C4-2B (cell line): ENCODE data around the gene DGKI.

Experiments used
- H3K27ac ChIP-seq: fragments of 450-650 bp; 2 replicates; pipeline ENCODE4 v1.5.1; 2017
- ZFX ChIP-seq: fragments of 450-650 bp; IDR thresholded peaks from 2 replicates; pipeline ENCODE4 v1.6.1; 2017
- TF ChIP-seq, protein P1 (sequence below): fragments of 450-650 bp; conservative IDR thresholded peaks from 2 replicates; pipeline ENCODE4 v1.5.1; 2017; ENCODE audit warnings: mild to moderate bottlenecking

DGKI gene

DNA sequence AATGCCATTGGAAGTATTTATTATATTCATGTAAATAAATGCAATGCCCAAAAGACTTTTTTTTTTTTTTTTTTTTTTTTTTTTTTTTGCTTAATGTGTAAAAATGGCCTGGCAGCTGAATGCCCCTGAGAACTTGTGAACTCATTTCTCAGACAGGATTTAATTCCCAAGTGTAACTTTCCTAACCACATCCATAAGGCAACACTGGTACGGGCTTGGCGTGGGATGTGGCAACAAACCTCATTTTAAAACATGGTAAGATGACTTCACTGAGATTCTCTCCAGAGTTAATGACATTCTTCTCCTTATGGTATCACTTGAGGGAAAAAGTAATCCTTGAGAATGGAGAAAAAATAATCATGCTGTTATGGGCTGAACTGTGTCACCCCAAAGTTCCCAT lies 150.4 kb downstream of the DGKI start:
- H3K27ac ChIP-seq, result no peak overlapping the region
- no peak for TF ChIP-seq ZFX
- TF ChIP-seq, protein P1, sequence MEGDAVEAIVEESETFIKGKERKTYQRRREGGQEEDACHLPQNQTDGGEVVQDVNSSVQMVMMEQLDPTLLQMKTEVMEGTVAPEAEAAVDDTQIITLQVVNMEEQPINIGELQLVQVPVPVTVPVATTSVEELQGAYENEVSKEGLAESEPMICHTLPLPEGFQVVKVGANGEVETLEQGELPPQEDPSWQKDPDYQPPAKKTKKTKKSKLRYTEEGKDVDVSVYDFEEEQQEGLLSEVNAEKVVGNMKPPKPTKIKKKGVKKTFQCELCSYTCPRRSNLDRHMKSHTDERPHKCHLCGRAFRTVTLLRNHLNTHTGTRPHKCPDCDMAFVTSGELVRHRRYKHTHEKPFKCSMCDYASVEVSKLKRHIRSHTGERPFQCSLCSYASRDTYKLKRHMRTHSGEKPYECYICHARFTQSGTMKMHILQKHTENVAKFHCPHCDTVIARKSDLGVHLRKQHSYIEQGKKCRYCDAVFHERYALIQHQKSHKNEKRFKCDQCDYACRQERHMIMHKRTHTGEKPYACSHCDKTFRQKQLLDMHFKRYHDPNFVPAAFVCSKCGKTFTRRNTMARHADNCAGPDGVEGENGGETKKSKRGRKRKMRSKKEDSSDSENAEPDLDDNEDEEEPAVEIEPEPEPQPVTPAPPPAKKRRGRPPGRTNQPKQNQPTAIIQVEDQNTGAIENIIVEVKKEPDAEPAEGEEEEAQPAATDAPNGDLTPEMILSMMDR, result no peak

- TF ChIP-seq, protein P1, result no peak
- TF ChIP-seq ZFX, result no peak
- H3K27ac ChIP-seq, result no peak overlapping the region
These were observed 150.8 kb downstream of the DGKI start for GRCh38 chr7:137695942-137696341.

DNA sequence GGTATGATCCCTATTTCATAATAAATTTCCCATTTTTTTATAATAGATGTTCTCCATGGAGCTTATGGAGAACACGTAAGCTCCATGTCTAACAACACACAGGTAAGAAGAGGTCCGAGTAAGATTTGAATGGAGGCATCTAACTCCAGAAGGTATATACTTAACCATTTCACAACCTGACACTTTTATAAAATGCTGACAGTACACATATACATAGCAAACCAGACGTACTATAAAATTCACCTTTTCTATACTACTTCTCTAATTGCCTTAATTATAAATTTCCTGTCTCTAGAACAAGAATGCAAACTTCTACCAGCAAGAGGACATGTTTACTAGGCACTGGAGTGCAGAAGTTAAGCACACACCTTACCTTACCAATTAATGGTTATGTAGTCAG lies 151.3 kb downstream of the DGKI start:
- no peak for TF ChIP-seq ZFX
- TF ChIP-seq, protein P1, result no peak
- no peak overlapping the region for H3K27ac ChIP-seq

DNA sequence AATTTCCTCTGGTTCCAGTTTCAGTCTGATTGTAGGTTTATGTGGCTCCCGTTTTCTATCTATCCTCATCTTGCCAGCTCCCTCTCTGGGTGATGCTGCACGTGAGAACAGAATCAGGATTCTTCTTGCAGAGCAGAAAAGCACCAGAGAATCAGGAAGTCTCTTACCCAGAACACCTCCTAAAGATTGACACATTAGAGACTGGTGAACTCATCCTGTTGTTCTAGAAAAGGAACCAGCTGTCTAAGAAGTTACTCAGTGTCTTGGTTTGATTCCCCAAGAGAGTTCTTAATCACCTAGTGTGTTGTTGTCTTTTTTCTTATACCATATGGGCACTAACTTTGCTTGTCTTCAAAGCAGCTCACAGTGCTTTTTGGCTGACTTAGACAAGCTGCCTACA lies 152.4 kb downstream of the DGKI start:
- H3K27ac ChIP-seq, result no peak overlapping the region
- TF ChIP-seq, protein P1, result no peak
- no peak for TF ChIP-seq ZFX

DNA sequence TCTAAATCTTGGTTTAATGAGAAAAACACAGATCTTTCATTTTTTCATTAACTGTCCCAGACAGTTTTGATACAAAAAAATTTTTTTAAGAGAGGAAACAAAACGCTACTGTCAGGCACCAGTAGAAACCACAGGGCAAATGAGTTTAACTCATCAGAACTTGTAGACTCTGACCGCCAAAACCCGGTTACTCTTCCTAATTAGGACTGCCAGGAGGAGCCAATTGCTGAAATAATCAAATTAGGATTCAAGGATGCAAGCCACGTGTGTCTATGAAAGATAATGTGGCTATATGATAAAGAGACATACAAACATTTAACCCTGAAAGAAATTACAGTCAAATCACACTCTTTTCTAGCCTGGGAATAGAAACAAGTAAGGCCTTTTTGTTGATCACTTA lies 154.4 kb downstream of the DGKI start:
- TF ChIP-seq, protein P1, result no peak
- no peak for TF ChIP-seq ZFX
- H3K27ac ChIP-seq, result no peak overlapping the region

GRCh38 chr7:137691566-137691965 lies 155.2 kb downstream of the DGKI start:
- no peak overlapping the region for H3K27ac ChIP-seq
- TF ChIP-seq, protein P1, result no peak
- TF ChIP-seq ZFX, result no peak

DNA sequence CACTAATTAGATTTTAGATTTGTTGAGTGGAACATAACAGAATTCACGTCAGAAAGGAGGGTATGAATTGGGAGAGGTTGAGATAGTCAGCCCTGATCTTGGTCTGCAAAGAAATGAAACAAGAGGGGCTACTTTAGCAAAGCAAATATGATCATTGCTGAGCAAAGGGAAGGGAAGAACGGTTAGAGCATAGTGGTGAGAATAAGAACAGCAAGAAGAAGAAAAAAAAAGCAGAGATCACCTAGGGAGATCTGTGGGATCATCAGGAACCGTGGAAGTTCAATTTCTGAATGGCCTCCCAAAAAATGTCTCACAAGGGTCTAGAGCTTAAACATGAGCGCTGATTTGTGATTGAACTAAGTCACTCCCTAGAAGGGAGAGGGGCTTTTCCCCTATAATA lies 156.1 kb downstream of the DGKI start:
- H3K27ac ChIP-seq, result no peak overlapping the region
- TF ChIP-seq ZFX, result no peak
- TF ChIP-seq, protein P1, result 0 out of 2 replicates have a peak, but pooled peaks have one; percentile 12
